Suprapubic skin (tissue), 4 donors: ENCODE data around the gene EFR3B.

ENCODE experiments used
- CTCF ChIP-seq, 2 donors: fragments of 200-600 bp in 1 of 2; fragments of 450-650 bp in 1 of 2; sonication (generic) in 1 of 2; IDR thresholded peaks; one replicate each; pipeline ENCODE4 v1.5.1; 2016 to 2019; ENCODE audit warnings: antibody characterized with exemption in 2 of 2, mild to moderate bottlenecking in 1 of 2, moderate library complexity in 1 of 2
- POLR2A ChIP-seq, 2 donors: fragments of 450-650 bp; IDR thresholded peaks; one replicate each; pipeline ENCODE4 v1.6.1; 2017; ENCODE audit warnings: antibody characterized with exemption in 2 of 2, mild to moderate bottlenecking in 2 of 2, moderate library complexity in 2 of 2
- POLR2AphosphoS5 ChIP-seq, 3 donors: sonication (generic); formaldehyde crosslinking; IDR thresholded peaks; one replicate each; pipeline ENCODE4 v1.6.1; 2017; ENCODE audit warnings: antibody characterized with exemption in 3 of 3

GRCh38 chr2:25103287-25103871 is 61.5 kb downstream of the EFR3B start:
- TF ChIP-seq POLR2A (IDR thresholded peaks at IDR 0.05), result no peak
- no peak for TF ChIP-seq CTCF (IDR thresholded peaks at IDR 0.05)
- TF ChIP-seq POLR2AphosphoS5 (IDR thresholded peaks at IDR 0.05), result no peak
